Esophagus muscularis mucosa (tissue), 4 donors: ENCODE measurements around the gene LTBP1. TPM values are rescaled to one million over a fixed set of nuclear protein-coding genes. Genes with fewer than 3 reads are reported as not detected.

Experiments used
- DNase-seq: peaks from one replicate; pipeline ENCODE4 v3.0.0-alpha.2; 2017; ENCODE audit errors: extremely low spot score
- H3K27ac ChIP-seq, 4 donors: fragments of 200-600 bp; sonication (generic); replicated peaks in 1 of 4; 1 replicate in 3 of 4; 2 replicates in 1 of 4; pipeline ENCODE4 v1.5.1; 2016 to 2019; ENCODE audit warnings: mild to moderate bottlenecking in 1 of 4
- H3K27me3 ChIP-seq, 4 donors: fragments of 200-600 bp; sonication (generic); one replicate each; pipeline versions ENCODE4 v1.5.1 to v1.6.0; 2016 to 2019
- H3K36me3 ChIP-seq, 4 donors: fragments of 200-600 bp; sonication (generic); one replicate each; pipeline ENCODE4 v1.5.1; 2016 to 2019
- H3K4me1 ChIP-seq, 4 donors: fragments of 200-600 bp; sonication (generic); one replicate each; pipeline ENCODE4 v1.5.1; 2016 to 2019
- H3K4me3 ChIP-seq, 4 donors: fragments of 200-600 bp; sonication (generic); 1 replicate in 2 of 4; 2 replicates in 2 of 4; pipeline ENCODE4 v1.5.1; 2016 to 2019; ENCODE audit warnings: mild to moderate bottlenecking in 4 of 4, moderate library complexity in 1 of 4
- H3K9me3 ChIP-seq, 4 donors: fragments of 200-600 bp; sonication (generic); 1 replicate in 3 of 4; 2 replicates in 1 of 4; pipeline ENCODE4 v1.5.1; 2016 to 2019
- CTCF ChIP-seq, 3 experiments: fragments of 200-600 bp in 2 of 3; fragments of 450-650 bp in 1 of 3; sonication (generic) in 2 of 3; IDR thresholded peaks; one replicate each; pipeline ENCODE4 v1.5.1; 2017 to 2019; ENCODE audit warnings: antibody characterized with exemption in 3 of 3, mild to moderate bottlenecking in 2 of 3, moderate library complexity in 1 of 3
- EP300 ChIP-seq: sonication (generic); formaldehyde crosslinking; IDR thresholded peaks from one replicate; pipeline ENCODE4 v1.6.1; 2017; ENCODE audit warnings: antibody characterized with exemption
- POLR2A ChIP-seq: fragments of 450-650 bp; IDR thresholded peaks from one replicate; pipeline ENCODE4 v1.6.1; 2017; ENCODE audit warnings: antibody characterized with exemption, moderate library complexity, mild to moderate bottlenecking, low read depth
- POLR2AphosphoS5 ChIP-seq, 2 donors: sonication (generic); formaldehyde crosslinking; IDR thresholded peaks; one replicate each; pipeline ENCODE4 v1.6.1; 2017; ENCODE audit warnings: antibody characterized with exemption in 2 of 2
- WGBS: methylation state at CpG from one replicate; pipeline ENCODE4 v1.1.5; 2018; 5-methylcytosine and 5-hydroxymethylcytosine counted together
- intact Hi-C: fragments of 100-400 bp; cut with DNase I; formaldehyde crosslinking; loops from one replicate; pipeline ENCODE4 v1.15.1; 2023
- total RNA-seq, 4 donors: library from RNA; depleted of rRNA; stranded (reverse); fragments of >200 nt; gene quantifications; one replicate each; pipeline versions ENCODE4 v1.1.0 to v1.2.1, GENCODE V29; 2016

LTBP1 gene
- total RNA-seq, 4 donors from 2014 or later = 254 to 465 (median 368) TPM

GRCh38 chr2:33042265-33042664 lies 95.5 kb downstream of the LTBP1 start:
- no peaks in the 10 kb centered on the region for H3K27me3 ChIP-seq
- H3K36me3 ChIP-seq = no peaks in the 10 kb centered on the region
- TF ChIP-seq CTCF (IDR thresholded peaks at IDR 0.05) (no peak), EP300 (no peak), POLR2AphosphoS5 (IDR thresholded peaks at IDR 0.05) (no peak), POLR2A (no peak)
- H3K27ac ChIP-seq = peak overlapping the region; percentile 43 to 70 (median 54)
- no peak overlapping the region for H3K4me3 ChIP-seq
- WGBS = 38% methylated on average over 1 of the region's 1 CpG
- intact Hi-C loops = loop anchor here (5.0 kb wide), 2 partner anchors 225 to 395 kb away; no protein-coding TSS in a partner anchor
- H3K9me3 ChIP-seq = no peaks in the 10 kb centered on the region
- no peak for DNase-seq
- H3K4me1 ChIP-seq = peaks cover 12 to 42% (median 33%) of the 10 kb centered on the region in 4 donors

- no peak overlapping the region for H3K4me3 ChIP-seq
- peak overlapping the region; percentile 43 to 70 (median 54) for H3K27ac ChIP-seq
- no peaks in the 10 kb centered on the region for H3K36me3 ChIP-seq
- no peak for DNase-seq
- intact Hi-C loops = loop anchor here (5.0 kb wide), 2 partner anchors 224 to 394 kb away; no protein-coding TSS in a partner anchor
- WGBS = 89% methylated on average over 3 of the region's 3 CpGs
- H3K27me3 ChIP-seq = no peaks in the 10 kb centered on the region
- peaks cover 11 to 42% (median 34%) of the 10 kb centered on the region in 4 donors for H3K4me1 ChIP-seq
- no peaks in the 10 kb centered on the region for H3K9me3 ChIP-seq
- TF ChIP-seq EP300 (no peak), CTCF (IDR thresholded peaks at IDR 0.05) (no peak), POLR2A (no peak), POLR2AphosphoS5 (IDR thresholded peaks at IDR 0.05) (no peak)
Observed at GRCh38 chr2:33042819-33043218, 96.1 kb downstream of the LTBP1 start.

GRCh38 chr2:33047939-33048338 lies 101.2 kb downstream of the LTBP1 start:
- DNase-seq = no peak
- Histone ChIP-seq H3K4me3 (no peak overlapping the region), H3K4me1 (peaks cover 0 to 29% (median 23%) of the 10 kb centered on the region in 4 donors), H3K27me3 (no peaks in the 10 kb centered on the region), H3K27ac (no peak overlapping the region), H3K9me3 (no peaks in the 10 kb centered on the region), H3K36me3 (no peaks in the 10 kb centered on the region)
- 31% methylated on average over 2 of the region's 2 CpGs for WGBS
- TF ChIP-seq POLR2AphosphoS5 (IDR thresholded peaks at IDR 0.05) (no peak), EP300 (no peak), CTCF (IDR thresholded peaks at IDR 0.05) (no peak), POLR2A (no peak)
- intact Hi-C loops = no loop called here

GRCh38 chr2:33051586-33052360 lies 105.0 kb downstream of the LTBP1 start:
- intact Hi-C loops = no loop called here
- Histone ChIP-seq H3K9me3 (no peaks in the 10 kb centered on the region), H3K27me3 (no peaks in the 10 kb centered on the region), H3K36me3 (no peaks in the 10 kb centered on the region), H3K4me3 (no peak overlapping the region), H3K27ac (no peak overlapping the region), H3K4me1 (peaks cover 0 to 28% (median 16%) of the 10 kb centered on the region in 4 donors)
- 86% methylated on average over 7 of the region's 7 CpGs for WGBS
- no peak for DNase-seq
- TF ChIP-seq POLR2AphosphoS5 (IDR thresholded peaks at IDR 0.05) (no peak), CTCF (IDR thresholded peaks at IDR 0.05) (no peak), EP300 (no peak), POLR2A (no peak)
